ENCODE data around the gene CACNA1I.

DNA sequence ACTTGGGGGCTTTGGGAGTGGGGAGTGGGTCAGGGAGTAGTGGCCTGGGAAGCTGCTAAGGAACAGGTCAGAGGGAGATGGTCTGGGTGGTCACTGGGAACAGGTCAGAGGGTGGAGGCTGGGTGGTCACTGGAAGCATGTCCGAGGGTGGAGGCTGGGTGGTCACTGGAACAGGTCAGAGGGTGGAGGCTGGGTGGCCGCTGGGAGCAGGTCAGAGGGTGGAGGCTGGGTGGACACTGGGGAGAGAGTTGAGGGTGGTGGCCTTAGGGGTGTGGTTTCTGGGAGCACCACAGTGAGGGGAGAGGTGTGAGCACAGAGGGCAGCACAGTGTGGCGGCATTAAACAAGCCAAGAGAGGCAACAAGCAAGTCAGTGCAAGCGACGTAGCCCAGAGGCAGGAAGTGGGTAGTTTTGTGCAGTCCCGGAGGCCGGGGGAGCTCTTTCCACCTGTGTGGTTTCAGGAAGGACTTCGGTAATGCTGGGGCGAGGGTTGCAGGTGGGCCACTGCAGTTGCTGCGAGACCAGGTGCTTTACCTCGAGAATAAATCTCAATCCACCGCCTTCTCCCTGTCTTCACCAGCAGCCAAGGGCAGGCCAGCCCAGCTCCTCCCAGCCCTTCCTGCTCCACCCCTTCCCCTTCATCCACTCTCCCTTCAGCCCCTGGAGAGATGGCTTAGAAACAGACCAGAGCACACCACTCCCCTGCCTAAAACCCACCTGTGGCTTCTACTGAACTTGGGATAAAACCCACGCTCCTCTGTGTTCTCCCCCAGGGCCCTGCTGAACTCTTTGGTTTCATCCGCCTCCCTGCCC lies 3.2 kb upstream of the CACNA1I start:
- TF ChIP-seq, protein P1, sequence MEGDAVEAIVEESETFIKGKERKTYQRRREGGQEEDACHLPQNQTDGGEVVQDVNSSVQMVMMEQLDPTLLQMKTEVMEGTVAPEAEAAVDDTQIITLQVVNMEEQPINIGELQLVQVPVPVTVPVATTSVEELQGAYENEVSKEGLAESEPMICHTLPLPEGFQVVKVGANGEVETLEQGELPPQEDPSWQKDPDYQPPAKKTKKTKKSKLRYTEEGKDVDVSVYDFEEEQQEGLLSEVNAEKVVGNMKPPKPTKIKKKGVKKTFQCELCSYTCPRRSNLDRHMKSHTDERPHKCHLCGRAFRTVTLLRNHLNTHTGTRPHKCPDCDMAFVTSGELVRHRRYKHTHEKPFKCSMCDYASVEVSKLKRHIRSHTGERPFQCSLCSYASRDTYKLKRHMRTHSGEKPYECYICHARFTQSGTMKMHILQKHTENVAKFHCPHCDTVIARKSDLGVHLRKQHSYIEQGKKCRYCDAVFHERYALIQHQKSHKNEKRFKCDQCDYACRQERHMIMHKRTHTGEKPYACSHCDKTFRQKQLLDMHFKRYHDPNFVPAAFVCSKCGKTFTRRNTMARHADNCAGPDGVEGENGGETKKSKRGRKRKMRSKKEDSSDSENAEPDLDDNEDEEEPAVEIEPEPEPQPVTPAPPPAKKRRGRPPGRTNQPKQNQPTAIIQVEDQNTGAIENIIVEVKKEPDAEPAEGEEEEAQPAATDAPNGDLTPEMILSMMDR (IDR thresholded peaks at IDR 0.05 in 4 of 5, conservative IDR thresholded peaks at IDR 0.05 in 1 of 5) = no peak
- no peak for TF ChIP-seq POLR2A (IDR thresholded peaks at IDR 0.05)
